Right atrium auricular region (tissue), 2 donors: ENCODE data around the gene URB1. TPM values are rescaled to one million over a fixed set of nuclear protein-coding genes. Genes with fewer than 3 reads are reported as not detected.

Experiments
- DNase-seq: peaks from one replicate; pipeline ENCODE4 v3.0.0-alpha.2; 2019; ENCODE audit warnings: low spot score
- H3K27ac ChIP-seq, 2 donors: fragments of 200-600 bp; sonication (generic); 1 replicate in 1 of 2; 2 replicates in 1 of 2; pipeline ENCODE4 v1.5.1; 2016 to 2019
- H3K27me3 ChIP-seq, 2 donors: fragments of 200-600 bp; sonication (generic); one replicate each; pipeline versions ENCODE4 v1.5.1 to v1.6.0; 2017 to 2019
- H3K36me3 ChIP-seq: fragments of 200-600 bp; sonication (generic); one replicate; pipeline ENCODE4 v1.5.1; 2016
- H3K4me1 ChIP-seq, 2 donors: fragments of 200-600 bp; sonication (generic); one replicate each; pipeline versions ENCODE4 v1.5.1 to v1.6.0; 2017 to 2019
- H3K4me3 ChIP-seq, 2 donors: fragments of 200-600 bp; sonication (generic); 1 replicate in 1 of 2; 2 replicates in 1 of 2; pipeline ENCODE4 v1.5.1; 2017 to 2019; ENCODE audit warnings: mild to moderate bottlenecking in 1 of 2, moderate library complexity in 1 of 2
- H3K9me3 ChIP-seq, 2 donors: fragments of 200-600 bp; sonication (generic); one replicate each; pipeline ENCODE4 v1.5.1; 2019
- total RNA-seq, 2 donors: library from RNA; depleted of rRNA; stranded (reverse); fragments of >200 nt; gene quantifications; one replicate each; pipeline ENCODE4 v1.1.0, GENCODE V29; 2016
- TF ChIP-seq, protein P1 (sequence below), 2 donors: fragments of 200-600 bp; sonication (generic); IDR thresholded peaks; one replicate each; pipeline ENCODE4 v1.5.1; 2019; ENCODE audit warnings: antibody characterized with exemption in 2 of 2

Gene URB1
- total RNA-seq, 2 donors from 2014 or later, result 8.6 to 12.2 TPM

DNA sequence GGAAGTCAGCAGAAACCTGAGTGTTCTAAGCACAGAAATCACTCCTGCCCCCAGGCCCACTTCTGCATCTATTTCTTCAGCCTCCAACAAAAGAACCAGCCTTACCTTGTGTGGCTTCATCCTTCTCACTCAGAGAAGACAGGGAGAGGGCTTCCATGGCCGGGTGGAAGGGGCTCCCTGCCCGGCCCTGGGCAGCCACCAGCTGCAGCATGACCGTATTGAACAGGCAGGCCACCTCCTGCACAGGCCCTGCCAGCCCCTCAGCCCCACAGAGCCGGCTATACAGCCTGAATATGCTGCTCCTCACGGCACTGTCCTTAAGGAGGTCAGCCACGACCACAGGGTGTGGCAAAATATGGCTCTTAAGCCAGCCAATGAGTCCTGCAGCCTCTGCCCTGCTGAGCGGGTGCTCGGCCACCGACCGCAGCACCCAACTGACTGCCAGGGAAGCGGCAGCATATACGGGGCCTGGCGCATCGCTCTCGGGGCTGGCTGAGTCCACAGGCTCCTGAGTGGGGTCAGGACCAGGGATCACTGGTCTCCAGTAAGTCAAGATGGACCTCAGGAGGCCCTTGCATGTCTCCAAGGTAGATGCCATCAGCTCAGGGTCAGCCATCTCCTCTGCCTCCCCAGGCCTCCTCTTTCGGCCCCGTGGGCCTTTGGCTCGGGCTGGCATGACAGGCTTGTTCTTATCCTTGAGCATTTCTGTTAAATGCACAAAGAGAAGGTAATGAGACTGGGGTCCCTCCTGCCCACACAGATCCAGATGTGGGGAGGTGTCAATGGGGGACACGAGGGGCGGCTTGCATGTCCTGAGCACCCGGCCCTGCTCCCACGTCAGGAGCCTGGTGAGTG lies 76.2 kb downstream of the URB1 start:
- Histone ChIP-seq H3K4me3 (no peak overlapping the region), H3K27ac (no peak overlapping the region), H3K4me1 (no peaks in the 10 kb centered on the region), H3K9me3 (no peaks in the 10 kb centered on the region), H3K36me3 (peaks cover 75% of the 10 kb centered on the region), H3K27me3 (no peaks in the 10 kb centered on the region)
- no peak for DNase-seq
- TF ChIP-seq, protein P1, sequence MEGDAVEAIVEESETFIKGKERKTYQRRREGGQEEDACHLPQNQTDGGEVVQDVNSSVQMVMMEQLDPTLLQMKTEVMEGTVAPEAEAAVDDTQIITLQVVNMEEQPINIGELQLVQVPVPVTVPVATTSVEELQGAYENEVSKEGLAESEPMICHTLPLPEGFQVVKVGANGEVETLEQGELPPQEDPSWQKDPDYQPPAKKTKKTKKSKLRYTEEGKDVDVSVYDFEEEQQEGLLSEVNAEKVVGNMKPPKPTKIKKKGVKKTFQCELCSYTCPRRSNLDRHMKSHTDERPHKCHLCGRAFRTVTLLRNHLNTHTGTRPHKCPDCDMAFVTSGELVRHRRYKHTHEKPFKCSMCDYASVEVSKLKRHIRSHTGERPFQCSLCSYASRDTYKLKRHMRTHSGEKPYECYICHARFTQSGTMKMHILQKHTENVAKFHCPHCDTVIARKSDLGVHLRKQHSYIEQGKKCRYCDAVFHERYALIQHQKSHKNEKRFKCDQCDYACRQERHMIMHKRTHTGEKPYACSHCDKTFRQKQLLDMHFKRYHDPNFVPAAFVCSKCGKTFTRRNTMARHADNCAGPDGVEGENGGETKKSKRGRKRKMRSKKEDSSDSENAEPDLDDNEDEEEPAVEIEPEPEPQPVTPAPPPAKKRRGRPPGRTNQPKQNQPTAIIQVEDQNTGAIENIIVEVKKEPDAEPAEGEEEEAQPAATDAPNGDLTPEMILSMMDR (IDR thresholded peaks at IDR 0.05), result no peak

- no peak for DNase-seq
- TF ChIP-seq, protein P1 (IDR thresholded peaks at IDR 0.05), result no peak
- Histone ChIP-seq H3K27ac (no peak overlapping the region), H3K4me3 (no peak overlapping the region), H3K27me3 (no peaks in the 10 kb centered on the region), H3K36me3 (peaks cover 66% of the 10 kb centered on the region), H3K9me3 (no peaks in the 10 kb centered on the region), H3K4me1 (no peaks in the 10 kb centered on the region)
Measured at GRCh38 chr21:32315511-32316281, 77.1 kb downstream of the URB1 start.

- Histone ChIP-seq H3K27me3 (no peaks in the 10 kb centered on the region), H3K36me3 (peaks cover 57% of the 10 kb centered on the region), H3K27ac (no peak overlapping the region), H3K4me1 (no peaks in the 10 kb centered on the region), H3K4me3 (no peak overlapping the region), H3K9me3 (no peaks in the 10 kb centered on the region)
- no peak for DNase-seq
- TF ChIP-seq, protein P1 (IDR thresholded peaks at IDR 0.05), result no peak
Measured at GRCh38 chr21:32314806-32315205, 78.0 kb downstream of the URB1 start.

GRCh38 chr21:32312976-32313375 lies 79.8 kb downstream of the URB1 start:
- H3K4me1 ChIP-seq, result no peaks in the 10 kb centered on the region
- H3K36me3 ChIP-seq, result peaks cover 39% of the 10 kb centered on the region
- H3K9me3 ChIP-seq, result no peaks in the 10 kb centered on the region
- H3K27ac ChIP-seq, result no peak overlapping the region
- no peak overlapping the region for H3K4me3 ChIP-seq
- TF ChIP-seq, protein P1 (IDR thresholded peaks at IDR 0.05), result no peak
- DNase-seq, result no peak
- no peaks in the 10 kb centered on the region for H3K27me3 ChIP-seq

GRCh38 chr21:32312326-32312725 lies 80.5 kb downstream of the URB1 start:
- Histone ChIP-seq H3K36me3 (peaks cover 33% of the 10 kb centered on the region), H3K4me3 (no peak overlapping the region), H3K27me3 (no peaks in the 10 kb centered on the region), H3K27ac (no peak overlapping the region), H3K4me1 (no peaks in the 10 kb centered on the region), H3K9me3 (no peaks in the 10 kb centered on the region)
- TF ChIP-seq, protein P1 (IDR thresholded peaks at IDR 0.05), result no peak
- no peak for DNase-seq
